ENCODE measurements around the gene ACTR1B. TPM values are rescaled to one million over a fixed set of nuclear protein-coding genes. Genes with fewer than 3 reads are reported as not detected.

The ACTR1B gene
- total and polyA plus RNA-seq, 2 donors (not counting 3 experiments of a cell fraction or from before 2014, with no cell fraction given): 49.8 to 60.9 TPM

GRCh38 chr2:97695744-97696143, 31.9 kb upstream of the ACTR1B start:
- peaks cover 2 to 3% of the 10 kb centered on the region in 2 experiments for H3K27me3 ChIP-seq (ENCODE audit: control insufficient read depth in 2 of 2, insufficient read depth in 2 of 2, low read length in 2 of 2)
- intact Hi-C loops (cut with micrococcal nuclease): loop anchor here (1.0 to 10.0 kb wide), 2 partner anchors 31 to 51 kb away; partner anchors contain the start of genes ACTR1B and COX5B
- CTCF ChIA-PET: interaction anchor here (1.2 to 6.0 kb wide), 3 partner anchors 11 to 105 kb away, joined by 5 to 226 read pairs (median 126); partner anchors contain the start of genes ACTR1B and ANKRD36B

More at GRCh38 chr2:97695744-97696143, 31.9 kb upstream of the ACTR1B start:
- dilution Hi-C loops (cut with MboI; ENCODE audit: extremely low pct_ligation_motif_present, low sequenced_read_pairs): no loop called here
- H3K4me3 ChIP-seq (replicated peaks in 1 of 3; ENCODE audit: insufficient read depth in 1 of 3, low read depth in 1 of 3, low read length in 3 of 3): no peak overlapping the region
- no peaks in the 10 kb centered on the region for H3K79me2 ChIP-seq (ENCODE audit: control insufficient read depth, insufficient read depth, low read length)
- no peaks in the 10 kb centered on the region for H4K20me1 ChIP-seq (replicated peaks; ENCODE audit: control insufficient read depth, extremely low read depth, insufficient read depth, low read length)
- TF ChIP-seq POLR2A (IDR thresholded peaks at IDR 0.05; ENCODE audit: low read depth, low read length) (no peak), JUN (IDR thresholded peaks at IDR 0.05; ENCODE audit: borderline replicate concordance, insufficient read depth, insufficient read length, low read depth) (no peak), MAX (IDR thresholded peaks at IDR 0.05; ENCODE audit: insufficient read depth, insufficient read length) (no peak), POLR2AphosphoS5 (IDR thresholded peaks at IDR 0.05; ENCODE audit: insufficient read depth, low read depth, low read length) (no peak), EZH2 (IDR thresholded peaks at IDR 0.05; ENCODE audit: borderline replicate concordance, low read depth, low read length, severe bottlenecking) (no peak), FOS (IDR thresholded peaks at IDR 0.05; ENCODE audit: borderline replicate concordance, insufficient read depth, low read length) (no peak), GATA2 (IDR thresholded peaks at IDR 0.05; ENCODE audit: insufficient read depth, insufficient read length, low read depth, low read length) (no peak), MYC (IDR thresholded peaks at IDR 0.05; ENCODE audit: low read depth, low read length) (no peak), CTCF (IDR thresholded peaks at IDR 0.05; ENCODE audit: extremely low read depth in 1 of 2, insufficient read depth in 1 of 2, low read depth in 1 of 2, low read length in 2 of 2) (no peak)
- H3K36me3 ChIP-seq (ENCODE audit: control insufficient read depth in 2 of 2, extremely low read depth in 1 of 2, insufficient read depth in 2 of 2, low read length in 2 of 2): no peaks in the 10 kb centered on the region
- no peak overlapping the region for H2AFZ ChIP-seq (ENCODE audit: low read depth, low read length)
- no peak for DNase-seq (ENCODE audit: low read depth, low spot score)
- no TSS peak for BruUV-seq (replicated peaks)
- H3K9me3 ChIP-seq (replicated peaks; ENCODE audit: control insufficient read depth, insufficient read depth, low read length): no peaks in the 10 kb centered on the region
- no peaks in the 10 kb centered on the region for H3K4me1 ChIP-seq (ENCODE audit: control insufficient read depth, extremely low read depth, insufficient read depth, low read length)
- no peaks in the 10 kb centered on the region for H3K9me1 ChIP-seq (replicated peaks; ENCODE audit: control insufficient read depth, extremely low read depth, insufficient read depth, low read length)
- FAIRE-seq: no peak
- POLR2A ChIA-PET: no interaction called here
- H3K27ac ChIP-seq (ENCODE audit: insufficient read depth, low read depth, low read length): no peak overlapping the region
- H3K4me2 ChIP-seq (ENCODE audit: insufficient read depth, low read length): no peak overlapping the region
- H3K9ac ChIP-seq (replicated peaks; ENCODE audit: extremely low read depth, insufficient read depth, low read length): no peak overlapping the region
